SH-SY5Y (cell line): ENCODE measurements around the gene MKI67.

Experiments
- GATA2 ChIP-seq: IDR thresholded peaks from 2 replicates; pipeline ENCODE4 v1.6.1; 2011; ENCODE audit warnings: mild to moderate bottlenecking, low read depth, low read length
- GATA3 ChIP-seq: IDR thresholded peaks from 2 replicates; pipeline ENCODE4 v1.6.1; 2011; ENCODE audit warnings: low read depth, mild to moderate bottlenecking, low read length, moderate library complexity

DNA sequence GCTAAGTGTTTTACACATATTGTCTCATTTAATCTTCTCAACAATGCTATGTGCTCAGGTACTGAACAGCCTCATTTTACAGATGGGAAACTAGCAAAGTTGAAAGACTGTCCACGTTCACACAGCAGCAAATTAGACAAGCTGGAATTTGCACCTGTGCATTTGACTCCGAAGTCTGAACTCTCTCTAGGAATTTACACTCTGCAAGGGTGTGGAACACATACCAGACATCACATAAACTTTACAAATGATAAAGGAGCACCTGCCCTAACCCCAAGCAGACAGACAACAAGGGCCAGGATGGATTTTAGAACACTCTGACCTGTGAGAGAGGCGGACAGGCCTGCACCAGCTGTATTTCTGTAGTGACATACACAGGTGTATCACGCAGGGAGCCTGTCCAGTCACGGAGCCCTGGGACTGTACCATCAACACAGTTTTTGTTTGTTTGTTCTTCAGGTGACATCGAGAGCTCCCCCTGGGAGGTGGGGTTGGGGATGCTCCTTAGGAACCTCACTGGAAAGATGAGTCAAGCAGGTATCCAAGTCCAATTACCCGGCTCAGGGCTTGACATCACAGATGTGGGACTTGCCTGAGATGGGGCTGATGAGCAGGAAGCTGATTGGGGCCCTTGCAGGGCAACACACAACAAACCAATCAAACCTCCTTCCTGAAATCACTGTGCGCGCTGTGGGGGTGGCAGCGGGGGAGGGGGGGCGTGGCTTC, 31.0 kb downstream of the MKI67 start:
- no peak for TF ChIP-seq GATA2
- TF ChIP-seq GATA3: no peak
